GM21737 (cell line): ENCODE results near the gene PDLIM5.

ENCODE experiments used
- ATAC-seq: cut with Tn5 transposase; IDR thresholded peaks from one replicate; pipeline ENCODE4 v1.9.1; 2021; ENCODE audit warnings: mild to moderate bottlenecking, moderate library complexity; ENCODE audit not compliant: unreplicated experiment

The PDLIM5 gene

DNA sequence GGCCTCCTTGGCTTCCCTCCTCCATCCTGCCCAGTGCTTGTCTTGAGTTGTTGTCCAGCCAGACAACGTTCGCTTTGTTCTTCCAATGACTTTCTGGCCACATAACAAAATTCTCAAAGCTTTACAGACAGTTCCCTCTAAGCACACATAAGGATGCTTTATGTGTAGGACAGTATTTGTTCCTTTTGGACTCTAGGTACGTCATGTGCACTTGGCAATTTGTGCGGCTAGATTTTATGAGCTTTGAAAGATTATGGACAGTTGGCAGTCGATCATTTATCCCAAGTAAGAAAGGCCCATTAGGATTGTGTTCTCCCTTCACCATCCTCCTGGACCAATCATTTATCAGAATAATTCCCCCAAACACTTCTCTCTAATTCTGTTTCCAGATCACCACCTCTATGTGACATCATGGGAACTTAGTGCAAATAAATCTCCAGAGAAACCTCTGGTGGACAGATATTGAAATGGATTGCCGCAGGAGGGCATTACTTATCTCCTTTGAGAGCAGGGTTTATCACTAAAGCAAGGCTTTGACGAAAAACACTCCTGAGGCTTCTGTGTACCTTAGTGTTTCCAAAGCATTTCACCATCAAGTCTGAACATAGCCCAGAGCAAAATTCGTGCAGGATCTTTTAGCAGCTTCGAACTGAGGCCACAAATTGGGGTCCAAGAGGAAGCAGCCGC, 228.6 kb downstream of the PDLIM5 start:
- no peak for ATAC-seq

DNA sequence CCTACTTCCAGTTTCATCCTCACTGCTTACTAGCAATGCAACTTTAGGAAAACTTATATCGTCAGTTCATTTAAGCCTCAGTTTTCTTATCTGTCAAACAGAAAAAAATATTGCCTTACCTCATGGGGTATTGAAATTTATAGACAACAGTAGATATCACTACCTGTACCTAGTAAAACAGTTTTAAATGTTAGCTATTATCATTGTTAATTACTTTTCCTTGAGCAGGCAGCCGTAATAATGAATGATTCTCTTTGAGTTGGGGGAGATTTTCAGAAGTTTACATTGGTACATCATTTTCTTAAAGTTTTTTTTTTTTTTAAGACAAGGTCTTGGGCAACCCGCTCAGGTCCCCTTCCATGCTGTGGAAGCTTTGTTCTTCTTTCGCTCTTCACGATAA, 234.3 kb downstream of the PDLIM5 start:
- ATAC-seq = no peak

DNA sequence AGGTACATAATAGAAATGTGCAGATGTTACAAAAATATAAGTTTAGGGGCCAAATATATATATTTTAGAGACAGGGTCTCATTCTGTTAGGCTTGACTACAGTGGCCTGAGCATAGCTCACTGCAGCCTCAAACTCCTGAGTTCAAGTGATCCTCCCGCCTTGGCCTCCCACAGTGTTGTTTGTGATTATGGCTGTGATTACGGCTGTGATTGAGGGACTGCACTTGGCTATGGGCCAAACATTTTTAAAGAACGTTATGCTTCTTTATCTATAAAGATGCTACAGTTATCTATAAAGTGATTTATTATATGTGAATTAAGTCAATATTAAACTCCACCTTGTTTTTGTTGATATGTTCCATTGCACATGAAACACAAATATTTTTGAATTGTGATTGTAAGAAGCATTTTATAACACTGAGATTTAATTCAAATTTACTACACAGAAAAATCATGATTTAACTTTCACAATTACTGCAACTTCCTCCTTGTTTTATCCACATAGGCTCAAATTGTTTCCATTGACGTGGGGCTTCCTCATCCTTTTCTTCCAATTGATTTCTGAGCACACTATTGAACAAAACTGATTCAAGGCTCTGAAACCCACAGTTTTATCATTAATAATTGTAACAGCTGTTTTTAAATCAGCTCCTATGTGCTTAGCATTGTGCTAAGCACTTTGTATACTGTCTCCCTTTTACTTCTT, 237.6 kb downstream of the PDLIM5 start:
- no peak for ATAC-seq

DNA sequence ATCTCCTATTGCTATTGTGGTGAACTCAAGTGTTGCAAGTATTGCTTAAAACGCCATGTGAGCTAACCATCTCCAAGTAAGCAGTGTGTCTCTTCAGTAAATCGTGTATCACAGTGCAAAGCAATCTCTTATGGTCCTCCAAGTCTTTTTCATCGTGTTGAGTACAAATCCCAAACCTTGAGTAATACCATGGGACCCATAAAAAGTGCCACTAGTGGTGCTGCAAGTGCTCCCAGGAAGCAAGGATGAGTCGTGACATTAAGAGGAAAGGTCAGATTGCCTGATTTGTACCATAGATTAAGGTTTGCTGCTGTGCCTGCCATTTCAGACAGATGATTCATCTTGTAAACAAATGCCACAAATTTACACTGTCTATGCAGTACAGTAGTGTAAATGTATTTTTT, 239.1 kb downstream of the PDLIM5 start:
- ATAC-seq = no peak

DNA sequence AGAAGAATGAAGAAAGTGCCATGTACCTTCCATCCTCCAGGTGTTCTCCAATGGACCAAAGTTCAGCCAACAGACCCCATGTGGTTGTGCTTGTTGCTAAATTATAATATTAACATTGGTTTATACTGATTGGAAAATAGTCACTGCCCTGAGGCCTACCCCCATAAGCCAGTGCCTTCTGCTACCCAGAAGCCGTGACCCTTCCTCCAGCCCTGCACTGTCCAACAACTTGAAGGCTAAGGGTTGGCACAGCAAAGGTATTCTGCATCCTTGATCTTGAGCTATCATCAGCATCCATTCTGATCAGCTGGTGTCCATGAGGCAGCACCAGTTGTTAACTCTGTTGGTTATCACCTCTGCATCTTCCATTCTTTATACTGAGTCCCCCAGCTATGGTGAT, 239.8 kb downstream of the PDLIM5 start:
- ATAC-seq = no peak

DNA sequence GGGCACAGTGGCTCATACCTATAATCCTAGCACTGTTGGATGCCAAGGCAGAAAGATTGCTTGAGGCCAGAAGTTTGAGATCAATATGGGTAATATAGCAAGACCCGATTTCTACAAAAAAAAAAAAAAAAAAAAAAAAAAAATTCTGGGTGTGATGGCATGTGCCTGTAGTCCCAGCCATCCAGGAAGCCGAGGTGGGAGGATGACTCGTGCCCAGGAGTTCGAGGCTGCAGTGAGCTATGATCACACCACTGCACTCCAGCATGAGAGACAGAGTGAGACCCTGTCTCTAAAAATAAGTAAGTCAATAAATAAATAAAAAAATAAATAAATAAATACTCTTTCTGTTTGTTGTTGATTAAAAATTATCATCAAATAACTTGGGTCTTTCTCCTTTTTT, 243.6 kb downstream of the PDLIM5 start:
- no peak for ATAC-seq

DNA sequence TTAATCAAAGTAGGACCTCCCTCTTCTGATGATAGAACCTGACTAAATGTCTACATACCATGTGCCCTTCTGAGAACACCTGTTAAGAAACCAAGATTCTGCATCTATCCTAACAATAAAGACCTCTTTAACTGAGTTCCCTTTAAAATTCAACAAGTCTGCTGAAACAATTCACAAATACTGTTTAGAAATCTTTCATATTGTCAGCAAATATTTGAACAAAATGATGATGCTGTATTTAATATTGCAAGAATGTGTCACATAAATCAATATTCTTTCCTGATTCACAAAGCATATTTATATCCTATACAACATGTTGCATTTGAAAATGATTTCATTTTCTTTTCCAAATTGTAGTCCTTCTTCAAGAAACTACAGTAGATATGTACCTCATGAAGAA, 246.4 kb downstream of the PDLIM5 start:
- no peak for ATAC-seq

DNA sequence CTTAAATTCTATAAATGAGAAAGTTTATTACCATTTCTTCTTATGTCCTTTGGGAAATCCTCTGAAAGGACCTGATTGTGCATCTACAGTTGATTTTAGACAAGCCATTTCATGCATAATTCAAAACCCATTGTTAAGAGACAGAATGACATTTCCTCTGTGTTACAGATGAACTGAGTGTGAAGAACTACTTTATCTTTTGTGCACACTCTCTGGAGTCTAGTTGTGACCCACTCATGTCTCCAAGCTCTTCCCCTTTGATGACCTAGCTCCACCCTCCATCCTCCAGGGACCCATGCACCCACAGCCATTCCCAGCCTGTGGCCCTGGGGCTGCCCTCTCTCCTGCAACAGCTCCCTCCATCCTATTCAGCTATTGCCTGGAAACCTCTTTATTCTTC, 248.6 kb downstream of the PDLIM5 start:
- ATAC-seq = no peak

DNA sequence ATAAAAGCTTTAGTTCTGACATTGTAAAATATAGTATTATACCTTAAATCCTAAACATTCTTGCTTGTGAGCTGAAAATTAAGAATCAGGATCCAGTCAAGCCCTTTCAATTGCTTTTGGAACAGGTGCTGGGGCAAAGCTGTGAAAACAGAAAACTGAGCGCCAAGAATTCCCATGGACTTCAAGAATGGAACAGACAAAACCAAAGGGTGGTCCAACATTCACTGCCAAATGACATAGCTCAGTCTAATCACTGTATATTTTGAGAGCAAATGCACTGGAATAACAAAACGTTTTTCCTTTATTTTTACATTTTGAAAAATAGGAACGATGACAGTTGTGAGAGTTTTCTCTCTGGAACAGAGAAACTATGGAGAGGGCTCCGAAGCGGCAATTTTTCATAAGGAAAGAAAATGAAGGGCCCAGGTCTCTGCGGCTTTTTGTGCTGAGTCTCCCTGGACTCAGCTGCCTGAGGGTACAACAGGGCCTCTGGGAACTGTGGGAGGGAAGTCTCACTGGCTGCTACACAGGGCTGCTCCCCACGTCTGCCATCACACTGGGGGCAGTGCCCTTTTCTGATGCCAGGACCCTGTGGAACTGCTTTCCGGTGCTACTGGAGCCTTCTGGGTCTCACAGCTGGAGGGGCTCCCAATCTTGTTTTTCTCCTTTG, 250.0 kb downstream of the PDLIM5 start:
- ATAC-seq = no peak

DNA sequence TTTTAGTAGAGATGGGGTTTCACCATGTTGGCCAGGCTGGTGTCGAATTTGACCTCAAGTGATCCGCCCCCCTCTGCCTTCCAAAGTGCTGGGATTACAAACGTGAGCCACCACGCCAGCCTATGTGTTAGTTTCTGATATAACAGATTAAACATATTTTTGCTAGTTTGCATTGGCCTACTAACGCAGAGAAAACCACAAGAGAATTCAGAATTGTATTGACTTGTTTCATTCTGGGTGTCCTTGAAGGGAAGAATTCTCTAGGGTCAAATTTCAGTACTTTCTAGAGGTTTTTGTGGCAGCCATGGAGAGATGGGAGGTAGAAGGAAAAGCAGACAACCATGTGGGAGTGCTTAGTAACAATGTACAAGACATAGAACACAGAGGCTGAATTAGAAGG, 259.9 kb downstream of the PDLIM5 start:
- ATAC-seq = no peak

DNA sequence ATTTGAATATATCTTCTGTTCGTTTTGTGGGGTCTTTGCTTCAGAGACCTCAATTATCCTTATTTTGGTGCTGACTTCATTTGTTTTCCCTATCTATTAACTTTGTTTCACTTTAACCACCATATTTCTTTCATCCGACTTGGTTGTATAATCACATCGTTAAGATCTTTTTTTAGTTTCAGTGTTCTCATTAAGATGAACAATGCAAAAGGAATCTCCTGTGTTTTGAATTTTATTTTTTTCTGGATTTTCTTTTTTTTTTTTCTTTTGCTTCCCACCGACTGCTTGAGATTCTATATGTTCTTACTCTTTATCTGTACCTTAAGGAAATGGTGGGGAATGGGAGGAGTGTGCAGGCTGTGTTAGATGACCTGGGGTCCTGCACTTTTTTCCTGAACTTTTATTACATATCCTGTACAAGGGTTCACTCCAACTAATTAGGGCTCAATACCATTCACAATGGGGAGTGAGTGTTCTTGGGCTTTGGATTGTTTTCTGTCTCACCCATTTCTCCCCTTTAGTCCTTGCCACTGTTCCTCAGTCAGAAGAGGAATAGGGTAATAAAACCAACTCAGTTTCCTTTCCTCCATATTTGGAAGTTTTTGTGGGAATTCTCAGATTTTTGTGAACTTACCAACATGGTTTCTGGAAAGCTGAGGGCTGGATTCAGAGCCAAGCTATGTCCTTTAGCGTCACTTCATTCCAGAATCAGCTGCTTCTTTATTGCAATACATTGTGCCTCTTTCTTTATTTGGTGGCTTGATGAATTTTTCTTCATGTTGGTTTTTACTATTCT, 262.8 kb downstream of the PDLIM5 start:
- no peak for ATAC-seq

DNA sequence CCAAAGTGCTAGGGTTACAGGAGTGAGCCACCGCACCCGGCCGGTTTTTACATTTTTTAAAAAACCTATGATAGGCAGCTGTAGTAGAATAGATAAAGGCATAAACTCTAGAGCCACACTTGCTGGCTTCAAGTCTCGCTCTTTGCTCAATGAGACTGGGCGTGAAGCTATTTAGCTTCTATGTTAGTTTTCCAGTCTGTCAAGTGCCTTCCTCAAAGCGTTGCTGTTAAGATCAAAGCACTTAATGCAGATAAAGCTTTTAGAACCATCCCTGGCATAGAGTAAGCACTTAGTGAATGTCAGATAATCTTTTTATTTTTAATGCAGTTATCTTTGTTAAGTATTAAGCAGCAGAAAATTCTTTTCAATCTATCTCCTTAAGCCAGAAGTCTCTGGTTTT, 264.0 kb downstream of the PDLIM5 start:
- ATAC-seq = no peak
